Neutrophil (primary cell): ENCODE measurements around the gene ABCB11.

Source experiments
- H3K27ac ChIP-seq: fragments of 200-600 bp; sonication (generic); 2 replicates; pipeline ENCODE4 v1.5.1; 2016; ENCODE audit warnings: mild to moderate bottlenecking, moderate library complexity
- H3K27me3 ChIP-seq: fragments of 200-600 bp; sonication (generic); 2 replicates; pipeline ENCODE4 v1.6.0; 2016; ENCODE audit warnings: mild to moderate bottlenecking
- H3K36me3 ChIP-seq: fragments of 200-600 bp; sonication (generic); 2 replicates; pipeline ENCODE4 v1.5.1; 2017
- H3K4me1 ChIP-seq, 2 experiments: fragments of 200-600 bp in 1 of 2; sonication (generic) in 1 of 2; 1 replicate in 1 of 2; 2 replicates in 1 of 2; pipeline versions ENCODE4 v1.5.1 to v1.6.1; 2013 to 2016; ENCODE audit warnings: low read depth in 1 of 2, low read length in 1 of 2, mild to moderate bottlenecking in 1 of 2, moderate library complexity in 1 of 2; ENCODE audit not compliant: control insufficient read depth in 1 of 2, insufficient read depth in 1 of 2
- H3K4me3 ChIP-seq, 2 experiments: fragments of 200-600 bp in 1 of 2; sonication (generic) in 1 of 2; 1 replicate in 1 of 2; 2 replicates in 1 of 2; pipeline ENCODE4 v1.5.1; 2013 to 2016; ENCODE audit warnings: low read depth in 1 of 2, low read length in 1 of 2, mild to moderate bottlenecking in 1 of 2, moderate library complexity in 1 of 2
- H3K9me3 ChIP-seq: fragments of 200-600 bp; sonication (generic); 2 replicates; pipeline ENCODE4 v1.5.1; 2016
- TF ChIP-seq, protein P1 (sequence below): fragments of 200-600 bp; sonication (generic); IDR thresholded peaks from 2 replicates; pipeline ENCODE4 v1.5.1; 2016; ENCODE audit warnings: antibody characterized with exemption

Gene ABCB11

DNA sequence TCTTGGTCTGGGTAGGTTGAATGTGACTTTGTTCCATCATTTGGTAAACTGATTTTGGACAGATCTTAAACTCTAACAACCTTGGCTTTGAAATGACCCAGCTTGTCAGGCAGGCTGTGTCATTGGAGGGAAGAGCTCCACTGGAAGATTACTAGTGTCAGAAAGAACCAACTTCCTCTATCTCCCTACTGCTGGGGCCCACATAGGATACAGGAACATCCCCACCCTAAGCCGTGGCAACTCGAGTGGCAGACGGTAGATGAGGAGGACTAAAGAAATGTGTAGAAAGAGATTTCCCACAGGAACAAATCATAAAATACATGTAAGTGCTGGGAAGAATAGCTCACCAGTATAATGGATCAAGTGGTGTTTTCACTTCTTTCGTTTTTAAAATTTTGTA lies 134.3 kb downstream of the ABCB11 start:
- peaks cover 2% of the 10 kb centered on the region for H3K27me3 ChIP-seq
- TF ChIP-seq, protein P1, sequence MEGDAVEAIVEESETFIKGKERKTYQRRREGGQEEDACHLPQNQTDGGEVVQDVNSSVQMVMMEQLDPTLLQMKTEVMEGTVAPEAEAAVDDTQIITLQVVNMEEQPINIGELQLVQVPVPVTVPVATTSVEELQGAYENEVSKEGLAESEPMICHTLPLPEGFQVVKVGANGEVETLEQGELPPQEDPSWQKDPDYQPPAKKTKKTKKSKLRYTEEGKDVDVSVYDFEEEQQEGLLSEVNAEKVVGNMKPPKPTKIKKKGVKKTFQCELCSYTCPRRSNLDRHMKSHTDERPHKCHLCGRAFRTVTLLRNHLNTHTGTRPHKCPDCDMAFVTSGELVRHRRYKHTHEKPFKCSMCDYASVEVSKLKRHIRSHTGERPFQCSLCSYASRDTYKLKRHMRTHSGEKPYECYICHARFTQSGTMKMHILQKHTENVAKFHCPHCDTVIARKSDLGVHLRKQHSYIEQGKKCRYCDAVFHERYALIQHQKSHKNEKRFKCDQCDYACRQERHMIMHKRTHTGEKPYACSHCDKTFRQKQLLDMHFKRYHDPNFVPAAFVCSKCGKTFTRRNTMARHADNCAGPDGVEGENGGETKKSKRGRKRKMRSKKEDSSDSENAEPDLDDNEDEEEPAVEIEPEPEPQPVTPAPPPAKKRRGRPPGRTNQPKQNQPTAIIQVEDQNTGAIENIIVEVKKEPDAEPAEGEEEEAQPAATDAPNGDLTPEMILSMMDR: no peak

GRCh38 chr2:168895771-168896170 lies 135.4 kb downstream of the ABCB11 start:
- Histone ChIP-seq H3K4me1 (peaks cover under 1 to 1% of the 10 kb centered on the region in 2 experiments), H3K27me3 (peaks cover 6% of the 10 kb centered on the region), H3K9me3 (no peaks in the 10 kb centered on the region), H3K4me3 (no peak overlapping the region), H3K36me3 (no peaks in the 10 kb centered on the region), H3K27ac (no peak overlapping the region)
- TF ChIP-seq, protein P1: no peak

More for the DNA sequence above, 134.3 kb downstream of the ABCB11 start:
- H3K27ac ChIP-seq: no peak overlapping the region
- no peaks in the 10 kb centered on the region for H3K36me3 ChIP-seq
- no peaks in the 10 kb centered on the region for H3K9me3 ChIP-seq
- H3K4me3 ChIP-seq: no peak overlapping the region
- no peaks in the 10 kb centered on the region for H3K4me1 ChIP-seq

- H3K9me3 ChIP-seq: no peaks in the 10 kb centered on the region
- H3K27ac ChIP-seq: no peak overlapping the region
- H3K4me3 ChIP-seq: no peak overlapping the region
- H3K36me3 ChIP-seq: no peaks in the 10 kb centered on the region
- H3K27me3 ChIP-seq: peaks cover 6% of the 10 kb centered on the region
- TF ChIP-seq, protein P1: no peak
- peaks cover 11 to 12% of the 10 kb centered on the region in 2 experiments for H3K4me1 ChIP-seq
Measured at GRCh38 chr2:168894720-168895119, 136.4 kb downstream of the ABCB11 start.

DNA sequence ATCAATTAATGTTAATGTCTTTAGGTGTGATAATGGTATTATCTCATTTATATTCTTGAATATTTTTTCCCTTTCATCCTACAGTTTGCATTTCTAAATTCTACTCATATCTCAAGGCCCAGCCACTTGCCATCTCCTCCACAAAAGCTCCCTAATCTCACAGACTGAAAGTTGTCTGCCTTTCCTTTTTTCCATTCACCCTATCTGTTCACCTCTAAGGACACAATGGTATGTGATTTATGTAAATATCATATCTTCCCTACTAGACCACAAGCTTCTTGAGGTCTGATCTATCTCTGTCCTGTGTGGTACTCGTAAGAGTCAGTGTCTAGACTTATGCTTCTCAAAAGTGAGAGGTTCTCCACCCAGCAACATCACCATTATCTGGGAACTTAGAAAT lies 137.0 kb downstream of the ABCB11 start:
- H3K4me1 ChIP-seq: peaks cover 13 to 15% of the 10 kb centered on the region in 2 experiments
- no peaks in the 10 kb centered on the region for H3K36me3 ChIP-seq
- H3K4me3 ChIP-seq: no peak overlapping the region
- H3K27ac ChIP-seq: no peak overlapping the region
- peaks cover 6% of the 10 kb centered on the region for H3K27me3 ChIP-seq
- H3K9me3 ChIP-seq: no peaks in the 10 kb centered on the region
- TF ChIP-seq, protein P1: no peak

DNA sequence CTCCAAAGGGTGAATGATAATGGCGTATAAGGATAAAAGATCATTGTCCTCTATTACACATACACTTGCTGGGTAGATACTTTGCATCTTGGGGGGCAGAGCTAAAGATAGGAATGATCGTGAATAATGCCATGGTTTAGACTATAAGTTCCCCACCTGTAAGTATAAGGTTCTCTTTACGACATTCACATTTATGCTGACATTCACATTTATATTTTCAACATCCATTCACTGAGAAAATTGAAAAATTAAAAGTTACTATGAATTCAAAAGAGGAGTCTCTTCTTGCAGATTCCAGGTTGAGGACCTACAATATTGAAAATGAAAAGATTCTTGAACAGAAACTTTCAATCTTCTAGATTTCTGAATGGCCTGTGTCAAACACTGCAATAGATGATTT lies 138.8 kb downstream of the ABCB11 start:
- Histone ChIP-seq H3K4me1 (peaks cover 13 to 15% of the 10 kb centered on the region in 2 experiments), H3K27me3 (peaks cover 6% of the 10 kb centered on the region)
- TF ChIP-seq, protein P1: no peak

More for the DNA sequence above, 138.8 kb downstream of the ABCB11 start:
- Histone ChIP-seq H3K9me3 (no peaks in the 10 kb centered on the region), H3K4me3 (no peak overlapping the region), H3K36me3 (no peaks in the 10 kb centered on the region), H3K27ac (no peak overlapping the region)
